ENCODE results near the gene WWC2.
A peak's percentile ranks its signal among the peaks of the same experiment; 100 is the strongest.

The WWC2 gene

GRCh38 chr4:183098723-183099536, at the start of gene WWC2:
TSS of gene WWC2 (plus strand) at chr4:183099257. CDS start at chr4:183099492, 235 bp downstream.
- Mint-ChIP-seq H3K27ac (no peak within 1 kb of the TSS), H3K27me3 (peaks cover 5% of the 10 kb centered on the region), H3K36me3 (no peaks in the 10 kb centered on the region), H3K4me3 (peak within 1 kb of the TSS; percentile 80), H3K4me1 (ENCODE audit: low read depth) (peaks cover 23% of the 10 kb centered on the region), H3K9me3 (ENCODE audit: low read depth) (no peaks in the 10 kb centered on the region)

- no peaks in the 10 kb centered on the region for H3K36me3 Mint-ChIP-seq
- no peaks in the 10 kb centered on the region for H3K9me3 Mint-ChIP-seq (ENCODE audit: low read depth)
- H3K27ac Mint-ChIP-seq = no peak overlapping the region
- H3K4me1 Mint-ChIP-seq (ENCODE audit: low read depth) = no peaks in the 10 kb centered on the region
- peaks cover 9% of the 10 kb centered on the region for H3K27me3 Mint-ChIP-seq
- H3K4me3 Mint-ChIP-seq = no peak overlapping the region
Observed at GRCh38 chr4:183053681-183054080, 45.4 kb upstream of the WWC2 start.

- H3K27ac Mint-ChIP-seq = no peak overlapping the region
Observed at GRCh38 chr4:183057255-183057654, 41.8 kb upstream of the WWC2 start.

GRCh38 chr4:183059797-183060196, 39.3 kb upstream of the WWC2 start:
- Mint-ChIP-seq H3K4me3 (no peak overlapping the region), H3K27ac (no peak overlapping the region), H3K9me3 (ENCODE audit: low read depth) (no peaks in the 10 kb centered on the region), H3K4me1 (ENCODE audit: low read depth) (no peaks in the 10 kb centered on the region), H3K36me3 (no peaks in the 10 kb centered on the region), H3K27me3 (peaks cover 19% of the 10 kb centered on the region)

More at GRCh38 chr4:183057255-183057654, 41.8 kb upstream of the WWC2 start:
- no peaks in the 10 kb centered on the region for H3K36me3 Mint-ChIP-seq
- H3K4me1 Mint-ChIP-seq (ENCODE audit: low read depth) = no peaks in the 10 kb centered on the region
- H3K4me3 Mint-ChIP-seq = no peak overlapping the region
- H3K9me3 Mint-ChIP-seq (ENCODE audit: low read depth) = no peaks in the 10 kb centered on the region
- H3K27me3 Mint-ChIP-seq = peaks cover 13% of the 10 kb centered on the region

- H3K4me1 Mint-ChIP-seq (ENCODE audit: low read depth) = no peaks in the 10 kb centered on the region
- H3K27ac Mint-ChIP-seq = no peak overlapping the region
- H3K9me3 Mint-ChIP-seq (ENCODE audit: low read depth) = no peaks in the 10 kb centered on the region
- no peaks in the 10 kb centered on the region for H3K36me3 Mint-ChIP-seq
- no peak overlapping the region for H3K4me3 Mint-ChIP-seq
- H3K27me3 Mint-ChIP-seq = peaks cover 6% of the 10 kb centered on the region
Observed at GRCh38 chr4:183068502-183068901, 30.6 kb upstream of the WWC2 start.

GRCh38 chr4:183071222-183071621, 27.8 kb upstream of the WWC2 start:
- Mint-ChIP-seq H3K9me3 (ENCODE audit: low read depth) (no peaks in the 10 kb centered on the region), H3K4me1 (ENCODE audit: low read depth) (no peaks in the 10 kb centered on the region), H3K36me3 (no peaks in the 10 kb centered on the region), H3K27me3 (peaks cover 5% of the 10 kb centered on the region), H3K4me3 (no peak overlapping the region), H3K27ac (no peak overlapping the region)

- no peaks in the 10 kb centered on the region for H3K36me3 Mint-ChIP-seq
- H3K27me3 Mint-ChIP-seq = peaks cover 5% of the 10 kb centered on the region
- no peak overlapping the region for H3K27ac Mint-ChIP-seq
- H3K9me3 Mint-ChIP-seq (ENCODE audit: low read depth) = no peaks in the 10 kb centered on the region
- no peaks in the 10 kb centered on the region for H3K4me1 Mint-ChIP-seq (ENCODE audit: low read depth)
- H3K4me3 Mint-ChIP-seq = no peak overlapping the region
Observed at GRCh38 chr4:183072176-183072575, 26.9 kb upstream of the WWC2 start.

- no peaks in the 10 kb centered on the region for H3K36me3 Mint-ChIP-seq
- no peak overlapping the region for H3K27ac Mint-ChIP-seq
- H3K4me1 Mint-ChIP-seq (ENCODE audit: low read depth) = no peaks in the 10 kb centered on the region
- H3K9me3 Mint-ChIP-seq (ENCODE audit: low read depth) = no peaks in the 10 kb centered on the region
- peaks cover 2% of the 10 kb centered on the region for H3K27me3 Mint-ChIP-seq
- H3K4me3 Mint-ChIP-seq = no peak overlapping the region
Observed at GRCh38 chr4:183073838-183074145, 25.3 kb upstream of the WWC2 start.

GRCh38 chr4:183074288-183074990, 24.6 kb upstream of the WWC2 start:
- no peak overlapping the region for H3K4me3 Mint-ChIP-seq

GRCh38 chr4:183078634-183079033, 20.4 kb upstream of the WWC2 start:
- peaks cover under 1% of the 10 kb centered on the region for H3K27me3 Mint-ChIP-seq
- no peaks in the 10 kb centered on the region for H3K36me3 Mint-ChIP-seq
- H3K27ac Mint-ChIP-seq = no peak overlapping the region
- no peak overlapping the region for H3K4me3 Mint-ChIP-seq
- H3K4me1 Mint-ChIP-seq (ENCODE audit: low read depth) = no peaks in the 10 kb centered on the region
- no peaks in the 10 kb centered on the region for H3K9me3 Mint-ChIP-seq (ENCODE audit: low read depth)

More at GRCh38 chr4:183074288-183074990, 24.6 kb upstream of the WWC2 start:
- H3K9me3 Mint-ChIP-seq (ENCODE audit: low read depth) = no peaks in the 10 kb centered on the region
- no peaks in the 10 kb centered on the region for H3K36me3 Mint-ChIP-seq
- no peaks in the 10 kb centered on the region for H3K4me1 Mint-ChIP-seq (ENCODE audit: low read depth)
- H3K27me3 Mint-ChIP-seq = peaks cover 2% of the 10 kb centered on the region
- no peak overlapping the region for H3K27ac Mint-ChIP-seq

- H3K4me3 Mint-ChIP-seq = no peak overlapping the region
- H3K9me3 Mint-ChIP-seq (ENCODE audit: low read depth) = no peaks in the 10 kb centered on the region
- no peak overlapping the region for H3K27ac Mint-ChIP-seq
- no peaks in the 10 kb centered on the region for H3K36me3 Mint-ChIP-seq
- H3K4me1 Mint-ChIP-seq (ENCODE audit: low read depth) = no peaks in the 10 kb centered on the region
- no peaks in the 10 kb centered on the region for H3K27me3 Mint-ChIP-seq
Observed at GRCh38 chr4:183080372-183081115, 18.5 kb upstream of the WWC2 start.

GRCh38 chr4:183081116-183081469, 18.0 kb upstream of the WWC2 start:
- H3K27me3 Mint-ChIP-seq = no peaks in the 10 kb centered on the region
- no peaks in the 10 kb centered on the region for H3K4me1 Mint-ChIP-seq (ENCODE audit: low read depth)
- H3K36me3 Mint-ChIP-seq = no peaks in the 10 kb centered on the region
- H3K27ac Mint-ChIP-seq = no peak overlapping the region
- no peaks in the 10 kb centered on the region for H3K9me3 Mint-ChIP-seq (ENCODE audit: low read depth)
- no peak overlapping the region for H3K4me3 Mint-ChIP-seq

- Mint-ChIP-seq H3K27ac (no peak overlapping the region), H3K4me3 (no peak overlapping the region)
Observed at GRCh38 chr4:183082053-183082452, 17.0 kb upstream of the WWC2 start.

GRCh38 chr4:183094393-183095198, 4.5 kb upstream of the WWC2 start:
- Mint-ChIP-seq H3K9me3 (ENCODE audit: low read depth) (peaks cover 1% of the 10 kb centered on the region), H3K36me3 (no peaks in the 10 kb centered on the region), H3K27ac (peak overlapping the region; percentile 13), H3K4me3 (no peak overlapping the region), H3K27me3 (peaks cover 2% of the 10 kb centered on the region), H3K4me1 (ENCODE audit: low read depth) (peaks cover 14% of the 10 kb centered on the region)

More at GRCh38 chr4:183082053-183082452, 17.0 kb upstream of the WWC2 start:
- no peaks in the 10 kb centered on the region for H3K36me3 Mint-ChIP-seq
- H3K9me3 Mint-ChIP-seq (ENCODE audit: low read depth) = no peaks in the 10 kb centered on the region
- H3K27me3 Mint-ChIP-seq = no peaks in the 10 kb centered on the region
- no peaks in the 10 kb centered on the region for H3K4me1 Mint-ChIP-seq (ENCODE audit: low read depth)
